ENCODE measurements around the gene TCTN2. TPM values are rescaled to one million over a fixed set of nuclear protein-coding genes. Genes with fewer than 3 reads are reported as not detected.

The TCTN2 gene
- total RNA-seq, 1 donor from 2014 or later, result 12.8 TPM

- H3K27ac Mint-ChIP-seq (ENCODE audit: unreplicated experiment), result no peak overlapping the region
These were observed 61.3 kb downstream of the TCTN2 start for GRCh38 chr12:123732251-123732650.

DNA sequence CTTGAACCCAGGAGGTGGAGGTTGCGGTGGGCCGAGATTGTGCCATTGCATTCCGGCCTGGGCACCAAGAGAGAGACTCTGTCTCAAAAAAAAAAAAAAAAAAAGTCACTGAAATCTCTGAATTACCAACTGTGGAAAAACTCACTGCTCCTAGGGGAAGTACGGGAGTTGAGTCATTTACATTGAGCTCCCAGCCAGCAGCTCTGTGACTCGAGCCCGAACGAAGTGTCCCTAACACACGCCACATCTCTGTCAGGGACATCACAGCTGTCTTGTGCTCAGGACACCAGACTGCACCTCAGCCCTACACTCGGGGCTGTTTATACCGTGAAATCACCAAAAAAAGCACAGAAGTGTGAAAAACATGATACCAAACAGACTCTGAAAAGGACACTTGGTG is 62.3 kb downstream of the TCTN2 start:
- Mint-ChIP-seq H3K4me1 (ENCODE audit: unreplicated experiment) (no peaks in the 10 kb centered on the region), H3K4me3 (ENCODE audit: unreplicated experiment) (no peak overlapping the region), H3K9me3 (ENCODE audit: unreplicated experiment) (no peaks in the 10 kb centered on the region), H3K36me3 (ENCODE audit: unreplicated experiment) (peaks cover 68% of the 10 kb centered on the region), H3K27me3 (ENCODE audit: unreplicated experiment) (no peaks in the 10 kb centered on the region), H3K27ac (ENCODE audit: unreplicated experiment) (peak overlapping the region; percentile 14)
- no peak for TF ChIP-seq CTCF (IDR thresholded peaks at IDR 0.05)
- no peak for DNase-seq (ENCODE audit: extremely low spot score, unreplicated experiment)

More at GRCh38 chr12:123732251-123732650, 61.3 kb downstream of the TCTN2 start:
- H3K27me3 Mint-ChIP-seq (ENCODE audit: unreplicated experiment), result no peaks in the 10 kb centered on the region
- H3K9me3 Mint-ChIP-seq (ENCODE audit: unreplicated experiment), result no peaks in the 10 kb centered on the region
- H3K4me1 Mint-ChIP-seq (ENCODE audit: unreplicated experiment), result no peaks in the 10 kb centered on the region
- no peak overlapping the region for H3K4me3 Mint-ChIP-seq (ENCODE audit: unreplicated experiment)
- TF ChIP-seq CTCF (IDR thresholded peaks at IDR 0.05), result no peak
- H3K36me3 Mint-ChIP-seq (ENCODE audit: unreplicated experiment), result peaks cover 72% of the 10 kb centered on the region
- DNase-seq (ENCODE audit: extremely low spot score, unreplicated experiment), result no peak

DNA sequence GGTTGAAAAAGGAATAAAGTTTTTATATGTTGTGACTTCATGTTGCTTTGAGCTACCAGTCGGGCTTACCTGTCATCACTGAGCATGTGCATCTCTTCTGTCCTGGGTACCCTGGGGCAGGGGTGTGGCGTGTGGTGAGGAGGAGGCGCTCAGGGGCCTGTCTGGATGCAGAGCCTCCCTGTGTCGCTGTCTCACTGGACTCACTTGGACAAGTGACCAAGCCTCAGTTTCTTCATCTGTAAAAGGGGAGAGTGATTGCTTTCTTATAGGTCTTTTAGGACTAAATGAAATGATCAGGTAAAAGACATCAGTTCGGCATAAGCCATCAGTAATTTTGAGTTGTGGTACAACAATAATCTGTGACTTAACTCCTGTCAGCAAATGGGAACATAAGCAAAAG is 63.4 kb downstream of the TCTN2 start:
- no peaks in the 10 kb centered on the region for H3K9me3 Mint-ChIP-seq (ENCODE audit: unreplicated experiment)
- peaks cover 64% of the 10 kb centered on the region for H3K36me3 Mint-ChIP-seq (ENCODE audit: unreplicated experiment)
- no peaks in the 10 kb centered on the region for H3K4me1 Mint-ChIP-seq (ENCODE audit: unreplicated experiment)
- DNase-seq (ENCODE audit: extremely low spot score, unreplicated experiment), result peak; percentile 53
- no peaks in the 10 kb centered on the region for H3K27me3 Mint-ChIP-seq (ENCODE audit: unreplicated experiment)
- no peak overlapping the region for H3K27ac Mint-ChIP-seq (ENCODE audit: unreplicated experiment)
- TF ChIP-seq CTCF (IDR thresholded peaks at IDR 0.05), result no peak
- no peak overlapping the region for H3K4me3 Mint-ChIP-seq (ENCODE audit: unreplicated experiment)

- H3K27ac Mint-ChIP-seq (ENCODE audit: unreplicated experiment), result no peak overlapping the region
- peaks cover 50% of the 10 kb centered on the region for H3K36me3 Mint-ChIP-seq (ENCODE audit: unreplicated experiment)
- no peaks in the 10 kb centered on the region for H3K27me3 Mint-ChIP-seq (ENCODE audit: unreplicated experiment)
- H3K9me3 Mint-ChIP-seq (ENCODE audit: unreplicated experiment), result no peaks in the 10 kb centered on the region
- H3K4me1 Mint-ChIP-seq (ENCODE audit: unreplicated experiment), result no peaks in the 10 kb centered on the region
- TF ChIP-seq CTCF (IDR thresholded peaks at IDR 0.05), result no peak
- peak; percentile 72 for DNase-seq (ENCODE audit: extremely low spot score, unreplicated experiment)
- H3K4me3 Mint-ChIP-seq (ENCODE audit: unreplicated experiment), result no peak overlapping the region
These were observed 71.1 kb downstream of the TCTN2 start for GRCh38 chr12:123741937-123742572.

DNA sequence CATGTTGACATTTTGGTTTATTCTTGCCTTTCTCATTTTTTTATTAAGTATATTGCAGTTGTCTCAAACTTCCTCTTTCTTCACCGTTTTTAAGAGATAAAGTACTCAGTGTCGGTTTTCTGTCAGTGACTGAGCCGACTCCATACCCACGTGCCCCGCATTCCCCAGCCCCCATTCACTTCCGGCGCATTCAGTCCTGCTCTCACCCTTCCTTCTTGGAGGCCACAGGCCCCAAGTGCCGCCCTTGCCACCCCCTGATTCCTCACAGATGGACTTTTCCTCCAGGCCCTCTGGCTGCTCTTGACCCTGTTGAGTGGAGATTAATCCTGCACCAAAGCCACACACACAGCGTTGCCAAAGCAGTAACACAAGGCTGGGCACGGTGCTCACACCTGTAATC is 72.1 kb downstream of the TCTN2 start:
- Mint-ChIP-seq H3K27me3 (ENCODE audit: unreplicated experiment) (no peaks in the 10 kb centered on the region), H3K9me3 (ENCODE audit: unreplicated experiment) (no peaks in the 10 kb centered on the region), H3K27ac (ENCODE audit: unreplicated experiment) (no peak overlapping the region), H3K36me3 (ENCODE audit: unreplicated experiment) (peaks cover 52% of the 10 kb centered on the region), H3K4me1 (ENCODE audit: unreplicated experiment) (no peaks in the 10 kb centered on the region), H3K4me3 (ENCODE audit: unreplicated experiment) (no peak overlapping the region)
- peak; percentile 40 for DNase-seq (ENCODE audit: extremely low spot score, unreplicated experiment)
- no peak for TF ChIP-seq CTCF (IDR thresholded peaks at IDR 0.05)
